B cell (primary cell): Measurements from ENCODE around the gene RERG. TPM values are rescaled to one million over a fixed set of nuclear protein-coding genes. Genes with fewer than 3 reads are reported as not detected.
A peak's percentile ranks its signal among the peaks of the same experiment; 100 is the strongest.
"Not testable (repeated sequence)": the region's sequence is repeated elsewhere in the genome, so short reads cannot be mapped to it uniquely, and the experiment has no call there.

Experiments used
- ATAC-seq: fragments of 200-7000 bp; cut with Tn5 transposase; one replicate; pipeline ENCODE4 v1.10.0; 2021; ENCODE audit warnings: low read depth, mild to moderate bottlenecking, moderate number of reproducible peaks, moderate library complexity
- CTCF ChIA-PET: fragments of 350-600 bp; sonication (Branson Sonifier 250); formaldehyde crosslinking; loops from one replicate; lab custom pipeline; 2021; ENCODE audit warnings: antibody characterized with exemption, inconsistent platforms; lab: Charles Lee
- POLR2A ChIA-PET: fragments of 350-600 bp; sonication (Branson Sonifier 250); formaldehyde crosslinking; loops from one replicate; lab custom pipeline; 2021; ENCODE audit warnings: antibody characterized with exemption; lab: Charles Lee
- DNase-seq: peaks from one replicate; pipeline ENCODE4 v3.0.0; 2013
- H2AFZ ChIP-seq: 2 replicates; pipeline ENCODE4 v1.6.1; 2012; ENCODE audit warnings: mild to moderate bottlenecking, low read depth, low read length; ENCODE audit not compliant: insufficient read depth, poor library complexity, severe bottlenecking
- H3K27ac ChIP-seq, 2 donors: 1 replicate in 1 of 2; 2 replicates in 1 of 2; pipeline ENCODE4 v1.5.1; 2012 to 2013; ENCODE audit warnings: low read length in 2 of 2, mild to moderate bottlenecking in 2 of 2, moderate library complexity in 1 of 2
- H3K27me3 ChIP-seq, 4 experiments: fragments of 200-600 bp in 1 of 4; sonication (generic) in 1 of 4; replicated peaks in 1 of 4; 1 replicate in 2 of 4; 2 replicates in 2 of 4; pipeline versions ENCODE4 v1.6.1 to v1.7.0; 2013 to 2016; ENCODE audit warnings: low read length in 3 of 4, mild to moderate bottlenecking in 2 of 4, mixed read lengths in 1 of 4, moderate library complexity in 1 of 4; ENCODE audit not compliant: insufficient read depth in 4 of 4, control insufficient read depth in 3 of 4; ENCODE audit errors: control extremely low read depth in 1 of 4
- H3K36me3 ChIP-seq, 2 experiments: replicated peaks in 1 of 2; 1 replicate in 1 of 2; 2 replicates in 1 of 2; pipeline versions ENCODE4 v1.6.1 to v1.7.1; 2013; ENCODE audit warnings: low read length in 1 of 2; ENCODE audit not compliant: insufficient read depth in 2 of 2, control insufficient read depth in 1 of 2; ENCODE audit errors: control extremely low read depth in 1 of 2, extremely low read depth in 1 of 2
- H3K4me1 ChIP-seq, 2 donors: fragments of 200-600 bp in 1 of 2; sonication (generic) in 1 of 2; 1 replicate in 1 of 2; 2 replicates in 1 of 2; pipeline versions ENCODE4 v1.5.1 to v1.6.1; 2013 to 2017; ENCODE audit warnings: low read length in 2 of 2; ENCODE audit not compliant: control insufficient read depth in 2 of 2, insufficient read depth in 2 of 2
- H3K4me2 ChIP-seq: replicated peaks from 2 replicates; pipeline ENCODE3; 2012; ENCODE audit warnings: mild to moderate bottlenecking, low read depth, low read length; ENCODE audit not compliant: poor library complexity, severe bottlenecking
- H3K4me3 ChIP-seq, 5 experiments: fragments of 200-600 bp in 1 of 5; sonication (generic) in 1 of 5; 1 replicate in 3 of 5; 2 replicates in 2 of 5; pipeline versions ENCODE4 v1.5.1 to v1.7.0; 2011 to 2016; ENCODE audit warnings: low read length in 4 of 5, mild to moderate bottlenecking in 4 of 5, low read depth in 2 of 5, control low read depth in 1 of 5, moderate library complexity in 1 of 5; ENCODE audit not compliant: insufficient read depth in 1 of 5; ENCODE audit errors: control extremely low read depth in 1 of 5, extremely low read depth in 1 of 5
- H3K79me2 ChIP-seq: fragments of 200-600 bp; sonication (generic); one replicate; pipeline ENCODE4 v1.6.0; 2016; ENCODE audit warnings: low read length; ENCODE audit not compliant: control insufficient read depth, insufficient read depth
- H3K9ac ChIP-seq: fragments of 200-600 bp; sonication (generic); 2 replicates; pipeline ENCODE4 v1.6.1; 2017; ENCODE audit warnings: mild to moderate bottlenecking, low read length, moderate library complexity
- H3K9me3 ChIP-seq, 3 donors: one replicate each; pipeline versions ENCODE4 v1.6.1 to v1.7.1; 2013; ENCODE audit warnings: low read length in 2 of 3; ENCODE audit not compliant: control insufficient read depth in 2 of 3, insufficient read depth in 1 of 3; ENCODE audit errors: control extremely low read depth in 1 of 3
- H4K20me1 ChIP-seq: 2 replicates; pipeline ENCODE4 v1.6.0; 2012; ENCODE audit warnings: mild to moderate bottlenecking, low read length; ENCODE audit not compliant: insufficient read depth, control insufficient read depth, poor library complexity, severe bottlenecking
- H3K27ac Mint-ChIP-seq: one replicate; pipeline ENCODE4 v1.8.0; 2021; ENCODE audit warnings: mixed read lengths
- H3K27me3 Mint-ChIP-seq: one replicate; pipeline ENCODE4 v1.8.0; 2021; ENCODE audit warnings: mixed read lengths
- H3K4me1 Mint-ChIP-seq: one replicate; pipeline ENCODE4 v1.8.0; 2021; ENCODE audit warnings: mixed read lengths
- H3K4me3 Mint-ChIP-seq: one replicate; pipeline ENCODE4 v1.8.0; 2021; ENCODE audit warnings: mixed read lengths
- H3K9me3 Mint-ChIP-seq: one replicate; pipeline ENCODE4 v1.8.0; 2022; ENCODE audit warnings: mixed read lengths; ENCODE audit not compliant: insufficient read depth
- CTCF ChIP-seq: fragments of 200-600 bp; IDR thresholded peaks from one replicate; pipeline ENCODE4 v1.8.0; 2022; ENCODE audit warnings: antibody characterized with exemption, mild to moderate bottlenecking
- EZH2 ChIP-seq: IDR thresholded peaks from 2 replicates; pipeline ENCODE4 v1.6.1; 2012; ENCODE audit warnings: borderline replicate concordance, low read depth, mild to moderate bottlenecking, moderate library complexity, low read length; ENCODE audit not compliant: insufficient read depth, poor library complexity, severe bottlenecking
- WGBS: methylation state at CpG from one replicate; pipeline ENCODE4 v1.1.5; 2013; ENCODE audit warnings: missing lambda C conversion rate; ENCODE audit not compliant: insufficient coverage; 5-methylcytosine and 5-hydroxymethylcytosine counted together
- intact Hi-C: fragments of 100-400 bp; cut with micrococcal nuclease; formaldehyde crosslinking; loops from one replicate; pipeline ENCODE4 v1.10.0; 2022
- polyA plus RNA-seq: library from polyadenylated mRNA; depleted of rRNA; stranded (reverse); fragments of >200 nt; gene quantifications from 2 replicates; pipeline ENCODE4 v1.2.3, GENCODE V29; 2012
- total RNA-seq, 2 donors: library from RNA; stranded (reverse); fragments of 120-200 nt in 1 of 2; gene quantifications; 1 replicate in 1 of 2; 2 replicates in 1 of 2; pipeline versions ENCODE4 v1.2.3 to v1.2.4, GENCODE V29; 2013 to 2022

Gene RERG
- total and polyA plus RNA-seq, 2 donors (not counting 1 experiment from before 2014, with no cell fraction given) = not detected

- Histone ChIP-seq H3K4me3 (no peak overlapping the region), H3K4me2 (no peak overlapping the region), H3K9ac (no peak overlapping the region), H3K9me3 (no peaks in the 10 kb centered on the region), H2AFZ (no peak overlapping the region), H3K79me2 (no peaks in the 10 kb centered on the region), H3K4me1 (peaks cover 0 to 2% of the 10 kb centered on the region in 2 donors), H3K27me3 (peaks cover 0 to 31% (median 19%) of the 10 kb centered on the region in 4 experiments), H3K36me3 (no peaks in the 10 kb centered on the region), H3K27ac (no peak overlapping the region), H4K20me1 (no peaks in the 10 kb centered on the region)
- peaks cover under 1% of the 10 kb centered on the region for H3K4me1 Mint-ChIP-seq
- POLR2A ChIA-PET = no interaction called here
- DNase-seq = peak; percentile 22
- intact Hi-C loops = no loop called here
- WGBS = no CpG with 5 or more reads among the region's 5 CpGs
- CTCF ChIA-PET = no interaction called here
- H3K9me3 Mint-ChIP-seq = no peaks in the 10 kb centered on the region
- no peak overlapping the region for H3K27ac Mint-ChIP-seq
- no peak for TF ChIP-seq EZH2
- peak; percentile 52 for TF ChIP-seq CTCF
- peaks cover 53% of the 10 kb centered on the region for H3K27me3 Mint-ChIP-seq
- H3K4me3 Mint-ChIP-seq = no peak overlapping the region
- ATAC-seq = no peak
Observed at GRCh38 chr12:15227004-15227679, 5.9 kb upstream of the RERG start.

GRCh38 chr12:15225863-15226218 is 4.6 kb upstream of the RERG start:
- Histone ChIP-seq H3K4me1 (peaks cover 10 to 14% of the 10 kb centered on the region in 2 donors), H3K27me3 (peaks cover 0 to 37% (median 29%) of the 10 kb centered on the region in 4 experiments)
- CTCF ChIA-PET = interaction anchor here (0.6 kb wide), 1 partner anchor 14 kb away, joined by 6 read pairs; no protein-coding TSS in a partner anchor
- H3K27ac ChIP-seq, H2AFZ ChIP-seq, H3K4me2 ChIP-seq, ATAC-seq, H3K36me3 ChIP-seq, H3K4me3 Mint-ChIP-seq, POLR2A ChIA-PET, H3K4me3 ChIP-seq, H3K9me3 ChIP-seq, DNase-seq, H4K20me1 ChIP-seq, H3K27ac Mint-ChIP-seq, intact Hi-C loops, H3K9ac ChIP-seq, H3K9me3 Mint-ChIP-seq, H3K79me2 ChIP-seq: not testable (repeated sequence)
- WGBS = 58% methylated on average over 2 of the region's 3 CpGs
- peaks cover 11% of the 10 kb centered on the region for H3K4me1 Mint-ChIP-seq
- H3K27me3 Mint-ChIP-seq = peaks cover 58% of the 10 kb centered on the region
